Trophoblast cell (in vitro differentiated cells and primary cell): ENCODE data around the gene NRG2.

Experiments used
- DNase-seq, 2 donors: peaks; one replicate each; pipeline ENCODE4 v3.0.0-alpha.2; 2016
- H2AFZ ChIP-seq: 2 replicates; pipeline ENCODE4 v1.6.1; 2013; ENCODE audit warnings: low read length, moderate library complexity, mild to moderate bottlenecking; ENCODE audit not compliant: insufficient read depth, poor library complexity
- H2AK5ac ChIP-seq: 2 replicates; pipeline ENCODE4 v1.6.1; 2013; ENCODE audit warnings: mild to moderate bottlenecking, low read length
- H2BK120ac ChIP-seq: 2 replicates; pipeline ENCODE4 v1.6.1; 2013; ENCODE audit warnings: low read length, mild to moderate bottlenecking, moderate library complexity; ENCODE audit not compliant: insufficient read depth, poor library complexity
- H2BK12ac ChIP-seq: 2 replicates; pipeline ENCODE4 v1.6.1; 2013; ENCODE audit warnings: mild to moderate bottlenecking, low read length, moderate library complexity
- H2BK5ac ChIP-seq: 2 replicates; pipeline ENCODE4 v1.6.1; 2013; ENCODE audit warnings: low read length, low read depth, moderate library complexity, mild to moderate bottlenecking; ENCODE audit not compliant: poor library complexity
- H3K14ac ChIP-seq: 2 replicates; pipeline ENCODE4 v1.6.1; 2013; ENCODE audit warnings: mild to moderate bottlenecking, low read length
- H3K18ac ChIP-seq: 2 replicates; pipeline ENCODE4 v1.6.1; 2013; ENCODE audit warnings: mild to moderate bottlenecking, low read length
- H3K23ac ChIP-seq: 2 replicates; pipeline ENCODE4 v1.6.1; 2013; ENCODE audit warnings: low read length
- H3K27ac ChIP-seq: 2 replicates; pipeline ENCODE4 v1.5.1; 2013; ENCODE audit warnings: low read depth, mild to moderate bottlenecking, inconsistent platforms, low read length, moderate library complexity
- H3K27me3 ChIP-seq: 2 replicates; pipeline ENCODE4 v1.6.1; 2013; ENCODE audit warnings: inconsistent platforms, mild to moderate bottlenecking, low read length, moderate library complexity; ENCODE audit not compliant: insufficient read depth
- H3K36me3 ChIP-seq, 2 experiments: 1 replicate in 1 of 2; 2 replicates in 1 of 2; pipeline ENCODE4 v1.6.1; 2013; ENCODE audit warnings: low read length in 2 of 2, mild to moderate bottlenecking in 2 of 2, moderate library complexity in 1 of 2; ENCODE audit not compliant: insufficient read depth in 2 of 2, control insufficient read depth in 1 of 2
- H3K4ac ChIP-seq: 2 replicates; pipeline ENCODE4 v1.6.1; 2013; ENCODE audit warnings: low read depth, mild to moderate bottlenecking, low read length, moderate library complexity
- H3K4me1 ChIP-seq, 2 experiments: 1 replicate in 1 of 2; 2 replicates in 1 of 2; pipeline ENCODE4 v1.6.1; 2013; ENCODE audit warnings: low read length in 2 of 2, mild to moderate bottlenecking in 2 of 2, moderate library complexity in 1 of 2; ENCODE audit not compliant: insufficient read depth in 2 of 2, control insufficient read depth in 1 of 2
- H3K4me2 ChIP-seq: 2 replicates; pipeline ENCODE4 v1.6.1; 2013; ENCODE audit warnings: inconsistent platforms, mild to moderate bottlenecking, low read length, moderate library complexity
- H3K4me3 ChIP-seq: 2 replicates; pipeline ENCODE4 v1.5.1; 2013; ENCODE audit warnings: mild to moderate bottlenecking, low read depth, low read length, inconsistent platforms
- H3K79me1 ChIP-seq: one replicate; pipeline ENCODE4 v1.6.1; 2013; ENCODE audit warnings: low read length
- H3K79me2 ChIP-seq: 2 replicates; pipeline ENCODE4 v1.6.1; 2013; ENCODE audit warnings: low read length, mild to moderate bottlenecking; ENCODE audit not compliant: control insufficient read depth, insufficient read depth, poor library complexity
- H3K9ac ChIP-seq: 2 replicates; pipeline ENCODE4 v1.6.1; 2013; ENCODE audit warnings: mild to moderate bottlenecking, low read length
- H3K9me3 ChIP-seq: 2 replicates; pipeline ENCODE4 v1.6.1; 2013; ENCODE audit warnings: low read depth, mild to moderate bottlenecking, control low read depth, inconsistent platforms, low read length; ENCODE audit not compliant: insufficient read depth
- H4K12ac ChIP-seq: 2 replicates; pipeline ENCODE4 v1.6.1; 2013; ENCODE audit warnings: low read depth, mild to moderate bottlenecking, low read length, moderate library complexity
- H4K8ac ChIP-seq: 2 replicates; pipeline ENCODE4 v1.6.1; 2013; ENCODE audit warnings: low read depth, mild to moderate bottlenecking, low read length, moderate library complexity
- H4K91ac ChIP-seq: one replicate; pipeline ENCODE4 v1.6.1; 2013; ENCODE audit warnings: low read depth, mild to moderate bottlenecking, low read length, moderate library complexity
- WGBS: extraction: QIAGEN DNeasy Blood & Tissue Kit; methylation state at CpG from one replicate; pipeline ENCODE4 v1.1.7; 2013; ENCODE audit warnings: missing lambda C conversion rate; ENCODE audit not compliant: insufficient read length, insufficient coverage; ENCODE audit errors: extremely low coverage; 5-methylcytosine and 5-hydroxymethylcytosine counted together

The NRG2 gene

GRCh38 chr5:139838381-139839197, 204.5 kb downstream of the NRG2 start:
- Histone ChIP-seq H3K36me3 (no peaks in the 10 kb centered on the region), H3K4ac (no peak overlapping the region), H3K4me2 (no peak overlapping the region), H4K8ac (no peak overlapping the region), H3K27ac (no peak overlapping the region), H3K23ac (no peak overlapping the region), H4K91ac (no peak overlapping the region), H3K14ac (no peak overlapping the region), H3K4me1 (no peaks in the 10 kb centered on the region), H2BK5ac (no peak overlapping the region), H2BK120ac (no peak overlapping the region), H2BK12ac (no peak overlapping the region), H2AFZ (no peak overlapping the region), H3K79me2 (no peaks in the 10 kb centered on the region), H2AK5ac (no peak overlapping the region), H3K9ac (no peak overlapping the region), H3K9me3 (peaks cover 2% of the 10 kb centered on the region), H4K12ac (no peak overlapping the region), H3K27me3 (no peaks in the 10 kb centered on the region), H3K18ac (no peak overlapping the region), H3K79me1 (no peaks in the 10 kb centered on the region), H3K4me3 (no peak overlapping the region)
- no CpG with 5 or more reads among the region's 12 CpGs for WGBS
- no peak for DNase-seq

- H3K4me2 ChIP-seq, result no peak overlapping the region
- H3K23ac ChIP-seq, result no peak overlapping the region
- H2BK120ac ChIP-seq, result no peak overlapping the region
- H2AK5ac ChIP-seq, result no peak overlapping the region
- H3K9ac ChIP-seq, result no peak overlapping the region
- H3K27me3 ChIP-seq, result no peaks in the 10 kb centered on the region
- H3K9me3 ChIP-seq, result peaks cover 2% of the 10 kb centered on the region
- no peak overlapping the region for H4K91ac ChIP-seq
- H2BK12ac ChIP-seq, result no peak overlapping the region
- H3K18ac ChIP-seq, result no peak overlapping the region
- no peak overlapping the region for H3K14ac ChIP-seq
- no peak overlapping the region for H2AFZ ChIP-seq
- no peak overlapping the region for H4K12ac ChIP-seq
- H3K4me1 ChIP-seq, result no peaks in the 10 kb centered on the region
- H3K36me3 ChIP-seq, result no peaks in the 10 kb centered on the region
- H3K4me3 ChIP-seq, result no peak overlapping the region
- H4K8ac ChIP-seq, result no peak overlapping the region
- H3K4ac ChIP-seq, result no peak overlapping the region
- H3K27ac ChIP-seq, result no peak overlapping the region
- H3K79me1 ChIP-seq, result no peaks in the 10 kb centered on the region
- H2BK5ac ChIP-seq, result no peak overlapping the region
- no CpG with 5 or more reads among the region's 10 CpGs for WGBS
- no peak for DNase-seq
- H3K79me2 ChIP-seq, result no peaks in the 10 kb centered on the region
These were observed 205.3 kb downstream of the NRG2 start for GRCh38 chr5:139837711-139838380.

- H2AFZ ChIP-seq, result no peak overlapping the region
- H3K79me2 ChIP-seq, result no peaks in the 10 kb centered on the region
- H3K9me3 ChIP-seq, result peaks cover 2% of the 10 kb centered on the region
- no peak overlapping the region for H2BK5ac ChIP-seq
- H2BK12ac ChIP-seq, result no peak overlapping the region
- H4K91ac ChIP-seq, result no peak overlapping the region
- H3K9ac ChIP-seq, result no peak overlapping the region
- no peak overlapping the region for H4K12ac ChIP-seq
- H4K8ac ChIP-seq, result no peak overlapping the region
- H3K4ac ChIP-seq, result no peak overlapping the region
- H3K4me1 ChIP-seq, result no peaks in the 10 kb centered on the region
- H3K27me3 ChIP-seq, result no peaks in the 10 kb centered on the region
- no peaks in the 10 kb centered on the region for H3K79me1 ChIP-seq
- no peak overlapping the region for H3K4me2 ChIP-seq
- no peak for DNase-seq
- no peak overlapping the region for H2AK5ac ChIP-seq
- H3K4me3 ChIP-seq, result no peak overlapping the region
- no peak overlapping the region for H2BK120ac ChIP-seq
- no peak overlapping the region for H3K27ac ChIP-seq
- H3K18ac ChIP-seq, result no peak overlapping the region
- no peak overlapping the region for H3K14ac ChIP-seq
- H3K23ac ChIP-seq, result no peak overlapping the region
- no CpG with 5 or more reads among the region's 22 CpGs for WGBS
- H3K36me3 ChIP-seq, result no peaks in the 10 kb centered on the region
These were observed 206.5 kb downstream of the NRG2 start for GRCh38 chr5:139836469-139837208.

- Histone ChIP-seq H3K4ac (no peak overlapping the region), H3K9me3 (peaks cover 2% of the 10 kb centered on the region), H3K4me2 (no peak overlapping the region), H3K27me3 (no peaks in the 10 kb centered on the region), H3K79me1 (no peaks in the 10 kb centered on the region), H3K4me1 (no peaks in the 10 kb centered on the region), H4K8ac (no peak overlapping the region), H3K4me3 (no peak overlapping the region), H2BK5ac (no peak overlapping the region), H3K9ac (no peak overlapping the region), H3K23ac (no peak overlapping the region), H4K91ac (no peak overlapping the region), H2AFZ (no peak overlapping the region), H3K36me3 (no peaks in the 10 kb centered on the region), H2AK5ac (no peak overlapping the region), H3K79me2 (no peaks in the 10 kb centered on the region), H3K14ac (no peak overlapping the region), H3K27ac (no peak overlapping the region), H2BK120ac (no peak overlapping the region), H4K12ac (no peak overlapping the region), H3K18ac (no peak overlapping the region), H2BK12ac (no peak overlapping the region)
- WGBS, result no CpG with 5 or more reads among the region's 3 CpGs
- DNase-seq, result no peak
These were observed 207.4 kb downstream of the NRG2 start for GRCh38 chr5:139835656-139836055.
